ENCODE results near the gene TBC1D8.
"Not testable (repeated sequence)": the region's sequence is repeated elsewhere in the genome, so short reads cannot be mapped to it uniquely, and the experiment has no call there.

Gene TBC1D8

GRCh38 chr2:101151146-101151858, at the start of gene TBC1D8:
Gene TBC1D8 (minus strand): TSS chr2:101151382. CDS start chr2:101151253, 129 bp downstream.
- peak; percentile 40 to 55 for DNase-seq (ENCODE audit: low read depth in 1 of 2, low spot score in 1 of 2)

GRCh38 chr2:101200676-101201075, 49.5 kb upstream of the TBC1D8 start:
- DNase-seq (ENCODE audit: low read depth in 1 of 2, low spot score in 1 of 2) = no peak

DNA sequence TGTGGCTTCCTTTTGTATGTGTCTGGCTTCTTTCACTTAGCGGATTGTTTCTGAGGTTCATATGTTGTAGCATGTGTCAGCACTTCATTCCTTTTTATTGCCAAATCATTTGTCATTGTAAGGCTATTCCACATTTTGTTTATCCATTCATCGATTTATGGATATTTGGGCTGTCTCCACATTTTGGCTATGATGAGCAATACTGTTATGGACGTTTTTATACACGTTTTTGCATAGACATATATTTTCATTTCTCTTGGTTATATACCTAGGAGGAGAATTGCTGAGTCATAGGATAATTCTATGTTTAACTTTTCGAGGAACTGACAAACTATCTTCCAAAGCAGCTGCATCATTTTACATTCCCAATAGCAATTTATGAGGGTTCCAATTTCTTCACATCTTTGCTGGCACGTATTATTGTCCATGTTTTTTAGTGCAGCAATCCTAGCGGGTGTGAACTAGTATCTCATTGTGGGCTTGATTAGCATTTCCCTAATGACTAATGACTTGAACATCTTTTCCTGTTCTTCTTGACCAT, 48.1 kb upstream of the TBC1D8 start:
- DNase-seq (ENCODE audit: low read depth in 1 of 2, low spot score in 1 of 2) = no peak

- DNase-seq (ENCODE audit: low read depth in 1 of 2, low spot score in 1 of 2) = no peak
Observed at GRCh38 chr2:101197814-101198213, 46.6 kb upstream of the TBC1D8 start.

DNA sequence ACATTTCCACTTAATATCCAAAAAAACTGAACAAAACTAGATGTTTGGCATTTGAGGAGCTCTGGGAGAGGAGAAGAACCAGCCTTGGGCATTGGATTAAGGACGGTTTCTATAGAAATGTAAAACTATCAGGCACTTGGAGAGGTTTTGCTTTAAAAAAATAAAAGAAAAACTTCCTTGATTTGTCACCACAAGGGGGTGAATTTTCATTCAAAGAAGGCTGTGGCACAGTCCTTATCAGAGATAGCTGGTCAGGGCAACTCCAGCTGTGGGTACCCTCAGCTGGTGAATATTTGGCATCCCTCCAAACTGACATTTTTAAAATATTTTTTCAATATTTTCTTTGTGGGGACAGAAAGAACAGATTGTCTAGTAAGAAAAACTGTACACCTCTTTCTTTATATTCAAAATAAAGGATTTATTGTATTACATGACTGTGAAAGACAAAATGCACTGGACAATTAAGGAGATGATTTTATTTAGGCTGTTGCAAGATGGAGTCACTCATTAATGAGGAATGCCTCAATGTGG, 46.1 kb upstream of the TBC1D8 start:
- DNase-seq (ENCODE audit: low read depth in 1 of 2, low spot score in 1 of 2) = no peak

DNA sequence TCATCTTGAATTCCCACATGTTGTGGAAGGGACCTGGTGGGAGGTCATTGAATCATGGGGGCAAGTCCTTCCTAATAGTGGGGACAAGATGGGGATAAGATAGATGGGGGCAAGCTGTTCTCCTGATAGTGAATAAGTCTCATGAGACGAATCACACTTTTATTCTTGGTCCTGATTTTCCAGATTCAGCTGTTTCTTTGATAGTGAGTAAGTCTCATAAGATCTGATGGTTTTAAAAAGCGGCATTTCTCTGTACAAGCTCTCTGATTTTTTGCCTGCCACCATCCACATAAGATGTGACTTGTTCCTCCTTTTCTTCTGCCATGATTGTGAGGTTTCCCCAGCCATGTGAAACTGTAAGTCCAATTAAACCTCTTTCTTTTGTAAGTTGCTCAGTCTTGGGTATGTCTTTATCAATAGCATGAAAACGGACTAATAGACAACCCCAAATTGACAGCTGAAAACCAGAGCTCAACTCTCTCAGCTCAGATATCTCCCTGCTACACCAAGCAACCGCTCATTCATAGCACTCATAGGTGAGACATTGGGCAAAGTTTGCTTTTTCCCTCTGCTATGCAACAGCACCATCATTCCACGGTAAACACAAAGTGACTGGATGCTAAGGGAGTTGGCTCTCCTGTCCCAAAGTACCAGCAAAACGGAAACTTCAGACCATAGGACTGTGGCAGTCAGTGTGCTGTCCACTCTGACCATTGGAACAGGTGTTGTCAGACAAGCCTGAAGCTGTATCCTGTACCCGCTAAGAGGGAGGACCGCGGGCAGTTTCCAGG, 44.9 kb upstream of the TBC1D8 start:
- DNase-seq (ENCODE audit: low read depth in 1 of 2, low spot score in 1 of 2) = no peak

GRCh38 chr2:101193033-101193626, 41.9 kb upstream of the TBC1D8 start:
- DNase-seq (ENCODE audit: low read depth in 1 of 2, low spot score in 1 of 2) = no peak

DNA sequence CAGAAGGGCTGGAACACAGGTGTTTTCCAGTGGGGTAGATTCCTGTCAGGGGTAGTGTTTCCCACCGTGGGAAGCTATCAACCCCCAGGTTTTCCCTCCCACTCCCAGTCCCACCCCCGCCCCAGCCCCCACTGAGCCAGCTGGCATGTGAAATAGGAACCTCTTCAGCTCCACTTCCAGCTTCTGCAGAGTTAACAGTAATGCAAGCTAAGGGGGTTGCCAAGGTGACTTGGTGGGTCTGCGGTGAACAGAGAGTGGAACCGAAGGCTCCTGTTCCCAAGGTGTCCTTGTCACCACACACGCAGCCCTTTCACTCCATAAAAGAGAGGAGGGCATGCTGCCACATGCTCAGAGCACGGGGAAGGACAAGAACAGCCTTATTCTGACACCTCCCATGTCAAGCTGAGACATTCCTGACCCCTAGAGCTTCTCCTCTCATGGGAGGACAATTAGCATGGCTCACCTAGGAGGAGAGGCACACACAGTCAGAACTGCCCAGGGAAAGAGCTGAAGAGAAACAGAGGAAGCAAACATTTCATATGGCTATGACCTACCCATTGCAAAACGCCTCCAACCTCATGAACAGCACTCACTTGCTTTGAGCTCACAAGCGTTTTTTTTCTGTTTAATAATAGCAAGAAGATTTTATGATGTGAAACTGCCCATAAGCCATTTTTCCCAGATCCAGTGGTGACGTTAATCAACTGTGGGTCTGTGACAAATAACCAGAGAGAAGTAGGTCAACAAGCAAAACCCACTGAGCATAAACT, 39.8 kb upstream of the TBC1D8 start:
- no peak for DNase-seq (ENCODE audit: low read depth in 1 of 2, low spot score in 1 of 2)

- DNase-seq (ENCODE audit: low read depth in 1 of 2, low spot score in 1 of 2) = no peak
Observed at GRCh38 chr2:101188683-101189405, 37.7 kb upstream of the TBC1D8 start.

DNA sequence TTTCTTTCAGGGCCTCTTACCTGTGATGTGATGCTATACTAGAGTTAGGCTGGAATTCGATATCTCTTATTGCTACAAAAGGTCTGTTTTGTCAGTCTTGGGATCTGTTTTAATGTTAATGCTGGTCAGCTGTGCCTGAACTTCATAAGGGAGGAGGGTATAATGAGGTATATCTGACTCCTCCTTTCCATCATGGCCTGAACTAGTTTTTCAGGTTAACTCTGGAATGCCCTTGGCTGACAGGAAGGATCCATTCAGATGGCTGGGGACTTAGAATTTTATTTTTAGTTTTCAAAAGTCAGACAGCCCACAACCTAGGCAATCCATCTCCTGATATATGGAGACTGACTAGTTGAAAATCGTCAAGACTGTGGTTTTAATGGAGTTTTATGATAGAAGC, 35.9 kb upstream of the TBC1D8 start:
- DNase-seq (ENCODE audit: low read depth in 1 of 2, low spot score in 1 of 2) = no peak

DNA sequence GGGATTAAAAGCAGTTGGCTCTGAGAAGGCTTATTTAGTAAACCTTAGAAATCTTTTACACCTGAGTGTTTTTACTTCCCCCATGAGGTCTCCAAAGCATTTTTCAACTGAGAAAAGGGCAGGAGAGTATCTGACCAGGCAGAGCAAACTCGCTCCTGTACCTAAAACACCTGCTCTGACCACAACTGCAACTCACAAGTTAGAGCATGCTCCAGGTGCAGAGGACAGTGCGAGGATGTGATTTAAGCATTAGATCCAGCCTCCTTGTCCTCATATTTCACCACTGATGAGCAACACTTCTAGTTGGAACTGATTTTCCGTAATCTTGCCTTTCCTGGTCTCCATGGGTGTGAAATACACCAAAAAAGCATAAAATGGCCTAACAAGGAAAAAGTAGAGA, 34.5 kb upstream of the TBC1D8 start:
- DNase-seq (ENCODE audit: low read depth in 1 of 2, low spot score in 1 of 2) = no peak

GRCh38 chr2:101185085-101185484, 33.9 kb upstream of the TBC1D8 start:
- no peak for DNase-seq (ENCODE audit: low read depth in 1 of 2, low spot score in 1 of 2)

- no peak for DNase-seq (ENCODE audit: low read depth in 1 of 2, low spot score in 1 of 2)
Observed at GRCh38 chr2:101179982-101180381, 28.8 kb upstream of the TBC1D8 start.

- no peak for DNase-seq (ENCODE audit: low read depth in 1 of 2, low spot score in 1 of 2)
Observed at GRCh38 chr2:101176803-101177202, 25.6 kb upstream of the TBC1D8 start.

GRCh38 chr2:101175991-101176390, 24.8 kb upstream of the TBC1D8 start:
- no peak for DNase-seq (ENCODE audit: low read depth in 1 of 2, low spot score in 1 of 2)

DNA sequence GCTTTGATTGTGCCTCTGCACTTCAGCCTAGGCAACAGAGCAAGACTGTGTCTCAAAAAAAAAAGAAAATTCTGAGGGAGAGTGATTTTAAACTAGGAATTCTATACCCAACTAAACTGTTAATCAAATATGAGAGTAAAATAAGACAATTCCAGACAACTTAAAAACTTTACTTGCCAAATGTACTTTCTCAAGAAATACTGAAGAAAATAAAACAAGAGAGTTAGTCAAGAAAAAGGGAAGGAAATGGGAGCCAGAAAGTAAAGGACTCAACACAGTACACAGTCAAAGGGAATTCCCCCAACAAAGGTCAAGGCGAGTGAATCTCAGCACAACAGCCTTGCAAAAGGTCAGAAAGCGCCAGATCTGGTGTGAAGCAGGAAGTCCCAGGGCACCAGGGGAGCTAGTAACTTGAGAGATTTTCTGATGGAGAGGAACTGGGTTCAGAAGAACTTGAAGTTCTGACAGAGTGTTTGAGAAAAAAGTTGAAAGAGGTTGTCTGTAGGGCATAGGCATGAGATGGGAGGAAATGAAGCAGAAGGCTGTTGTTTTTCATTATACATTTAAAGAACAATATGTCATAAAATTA, 22.6 kb upstream of the TBC1D8 start:
- peak in 1 of 2 donors; percentile 34 for DNase-seq (ENCODE audit: low read depth in 1 of 2, low spot score in 1 of 2)

- not testable (repeated sequence) for DNase-seq (ENCODE audit: low read depth in 1 of 2, low spot score in 1 of 2)
Observed at GRCh38 chr2:101169822-101170221, 18.6 kb upstream of the TBC1D8 start.

- no peak for DNase-seq (ENCODE audit: low read depth in 1 of 2, low spot score in 1 of 2)
Observed at GRCh38 chr2:101168706-101169105, 17.5 kb upstream of the TBC1D8 start.

DNA sequence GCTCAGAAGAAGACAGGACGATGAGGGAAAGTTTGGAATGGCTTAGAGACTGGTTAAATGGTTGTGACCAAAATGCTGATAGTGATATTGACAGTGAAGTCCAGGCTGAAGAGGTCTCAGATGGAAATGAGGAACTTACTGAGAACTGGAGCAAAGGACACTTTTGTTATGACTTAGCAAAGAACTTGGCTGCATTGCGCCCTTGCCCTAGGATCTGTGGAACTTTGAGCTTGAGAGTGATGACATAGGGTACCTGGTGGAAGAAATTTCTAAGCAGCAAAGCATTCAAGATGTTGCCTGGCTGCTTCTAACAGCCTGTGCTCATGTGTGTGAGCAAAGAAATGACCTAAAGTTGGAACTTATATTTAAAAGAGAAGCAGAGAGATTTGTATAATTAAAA, 16.4 kb upstream of the TBC1D8 start:
- DNase-seq (ENCODE audit: low read depth in 1 of 2, low spot score in 1 of 2) = not testable (repeated sequence)

DNA sequence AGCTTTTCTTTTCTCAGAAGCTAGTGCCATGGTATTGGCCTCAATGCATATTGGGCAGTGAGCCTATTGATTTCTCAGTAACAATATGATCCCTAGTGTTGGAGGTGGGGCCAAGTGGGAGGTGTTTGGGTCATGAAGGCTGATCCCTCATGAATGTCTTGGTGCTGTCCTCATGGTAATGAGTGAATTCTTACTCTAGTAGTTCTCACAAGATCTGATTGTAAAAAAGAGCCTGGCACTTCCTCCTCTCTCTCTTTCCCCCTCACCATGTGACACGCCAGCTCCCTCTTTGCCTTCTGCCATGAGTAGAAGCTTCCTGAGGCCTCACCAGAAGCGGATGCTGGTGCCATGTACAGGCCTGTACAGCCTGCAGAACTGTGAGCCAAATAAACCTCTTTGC, 12.8 kb upstream of the TBC1D8 start:
- no peak for DNase-seq (ENCODE audit: low read depth in 1 of 2, low spot score in 1 of 2)

Measured in activated CD4-positive, alpha-beta T cell treated with anti-CD3 and anti-CD28 coated beads, Interleukin-2, amount 50 U/mL, for 24 hours (primary cell).